Thyroid gland (tissue), 4 donors: ENCODE data around the gene LSM11. TPM values are rescaled to one million over a fixed set of nuclear protein-coding genes. Genes with fewer than 3 reads are reported as not detected.

Source experiments
- DNase-seq, 2 donors: peaks; one replicate each; pipeline ENCODE4 v3.0.0-alpha.2; 2019
- H3K27ac ChIP-seq, 3 donors: fragments of 200-600 bp; sonication (generic); 1 replicate in 2 of 3; 2 replicates in 1 of 3; pipeline ENCODE4 v1.5.1; 2016 to 2019; ENCODE audit warnings: mild to moderate bottlenecking in 1 of 3, moderate library complexity in 1 of 3
- H3K27me3 ChIP-seq: fragments of 200-600 bp; sonication (generic); one replicate; pipeline ENCODE4 v1.5.1; 2019
- H3K36me3 ChIP-seq, 2 donors: fragments of 200-600 bp; sonication (generic); one replicate each; pipeline ENCODE4 v1.5.1; 2016 to 2019
- H3K4me1 ChIP-seq, 2 donors: fragments of 200-600 bp; sonication (generic); one replicate each; pipeline ENCODE4 v1.5.1; 2017 to 2019
- H3K4me3 ChIP-seq, 3 donors: fragments of 200-600 bp; sonication (generic); replicated peaks in 1 of 3; 1 replicate in 2 of 3; 2 replicates in 1 of 3; pipeline ENCODE4 v1.5.1; 2016; ENCODE audit warnings: mild to moderate bottlenecking in 1 of 3
- H3K9me3 ChIP-seq: fragments of 200-600 bp; sonication (generic); one replicate; pipeline ENCODE4 v1.5.1; 2017
- POLR2A ChIP-seq, 2 donors: fragments of 450-650 bp; IDR thresholded peaks; one replicate each; pipeline ENCODE4 v1.6.1; 2017; ENCODE audit warnings: antibody characterized with exemption in 2 of 2, mild to moderate bottlenecking in 2 of 2, moderate library complexity in 1 of 2
- WGBS, 2 donors: methylation state at CpG; one replicate each; pipeline ENCODE4 v1.1.5; 2017; 5-methylcytosine and 5-hydroxymethylcytosine counted together
- intact Hi-C: fragments of 100-400 bp; cut with DNase I; formaldehyde crosslinking; loops from one replicate; pipeline ENCODE4 v1.15.1; 2023
- total RNA-seq, 4 donors: library from RNA; depleted of rRNA; stranded (reverse); fragments of >200 nt; gene quantifications; one replicate each; pipeline ENCODE4 v1.2.3, GENCODE V29; 2016
- TF ChIP-seq, protein P1 (sequence below), 6 experiments: fragments of 200-600 bp in 3 of 6; fragments of 450-650 bp in 3 of 6; sonication (generic) in 3 of 6; IDR thresholded peaks; one replicate each; pipeline ENCODE4 v1.5.1; 2016 to 2019; ENCODE audit warnings: antibody characterized with exemption in 6 of 6, mild to moderate bottlenecking in 2 of 6, inconsistent platforms in 1 of 6, moderate library complexity in 1 of 6

LSM11 gene
- total RNA-seq, 4 donors from 2014 or later, result 2.2 to 4.7 (median 3.8) TPM

DNA sequence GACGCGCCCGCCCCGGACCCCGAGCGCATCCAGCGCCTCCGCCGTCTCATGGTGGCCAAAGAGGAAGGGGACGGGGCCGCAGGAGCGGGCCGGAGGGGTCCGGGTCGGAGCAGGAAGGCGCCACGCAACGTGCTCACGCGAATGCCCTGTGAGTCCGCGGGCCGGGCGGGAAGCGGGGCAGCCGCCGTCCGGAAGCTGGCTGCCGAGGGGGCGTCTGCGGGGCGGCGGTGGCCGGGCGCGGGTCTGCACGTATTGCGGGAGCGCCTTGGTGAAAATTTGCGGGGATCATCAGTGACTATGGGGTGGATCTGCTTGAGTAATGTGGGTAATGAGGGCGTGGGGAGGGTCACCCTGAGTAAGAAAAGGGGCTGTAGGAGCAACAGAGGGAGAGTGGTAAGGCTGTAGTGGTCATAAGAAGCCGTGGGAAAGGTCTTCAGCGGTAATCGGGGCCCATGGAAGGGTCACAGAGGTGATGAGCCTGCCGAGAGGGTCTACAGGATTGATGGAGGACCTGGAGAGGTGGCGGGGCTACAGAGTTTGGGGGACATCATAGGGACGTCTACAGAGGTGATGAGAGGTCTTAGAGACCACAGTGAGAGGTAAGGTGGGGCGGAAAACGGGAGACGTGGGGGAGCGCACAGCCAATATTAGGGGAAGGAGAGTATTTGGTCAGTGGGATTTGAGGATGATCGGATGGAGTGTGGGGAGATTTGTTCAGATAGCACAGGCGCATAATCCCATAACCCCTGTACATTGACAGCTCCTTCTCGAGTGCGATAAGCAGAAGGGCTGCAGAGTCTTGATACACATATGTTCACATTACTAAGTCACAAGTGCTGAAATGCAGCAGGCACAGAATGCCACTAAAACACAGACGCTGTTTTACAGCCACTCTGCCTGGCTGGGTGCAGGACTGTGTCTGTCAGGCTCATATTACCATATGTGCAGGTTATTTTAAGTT is 819 bp downstream of the LSM11 start:
- no peak for DNase-seq

GRCh38 chr5:157745041-157745456 is 1.5 kb downstream of the LSM11 start:
- Histone ChIP-seq H3K27ac (no peak overlapping the region), H3K36me3 (no peaks in the 10 kb centered on the region), H3K4me3 (no peak overlapping the region), H3K27me3 (no peaks in the 10 kb centered on the region), H3K4me1 (peaks cover 10 to 15% of the 10 kb centered on the region in 2 donors), H3K9me3 (no peaks in the 10 kb centered on the region)
- TF ChIP-seq, protein P1, sequence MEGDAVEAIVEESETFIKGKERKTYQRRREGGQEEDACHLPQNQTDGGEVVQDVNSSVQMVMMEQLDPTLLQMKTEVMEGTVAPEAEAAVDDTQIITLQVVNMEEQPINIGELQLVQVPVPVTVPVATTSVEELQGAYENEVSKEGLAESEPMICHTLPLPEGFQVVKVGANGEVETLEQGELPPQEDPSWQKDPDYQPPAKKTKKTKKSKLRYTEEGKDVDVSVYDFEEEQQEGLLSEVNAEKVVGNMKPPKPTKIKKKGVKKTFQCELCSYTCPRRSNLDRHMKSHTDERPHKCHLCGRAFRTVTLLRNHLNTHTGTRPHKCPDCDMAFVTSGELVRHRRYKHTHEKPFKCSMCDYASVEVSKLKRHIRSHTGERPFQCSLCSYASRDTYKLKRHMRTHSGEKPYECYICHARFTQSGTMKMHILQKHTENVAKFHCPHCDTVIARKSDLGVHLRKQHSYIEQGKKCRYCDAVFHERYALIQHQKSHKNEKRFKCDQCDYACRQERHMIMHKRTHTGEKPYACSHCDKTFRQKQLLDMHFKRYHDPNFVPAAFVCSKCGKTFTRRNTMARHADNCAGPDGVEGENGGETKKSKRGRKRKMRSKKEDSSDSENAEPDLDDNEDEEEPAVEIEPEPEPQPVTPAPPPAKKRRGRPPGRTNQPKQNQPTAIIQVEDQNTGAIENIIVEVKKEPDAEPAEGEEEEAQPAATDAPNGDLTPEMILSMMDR (IDR thresholded peaks at IDR 0.05), result no peak
- TF ChIP-seq POLR2A (IDR thresholded peaks at IDR 0.05), result no peak
- intact Hi-C loops, result loop anchor here (10.0 kb wide), 2 partner anchors 270 to 420 kb away; no protein-coding TSS in a partner anchor
- WGBS, 2 donors, result 86 to 90% methylated on average over 4 of the region's 4 CpGs
- no peak for DNase-seq

More for the DNA sequence above, 819 bp downstream of the LSM11 start:
- Histone ChIP-seq H3K27me3 (no peaks in the 10 kb centered on the region), H3K9me3 (no peaks in the 10 kb centered on the region), H3K36me3 (no peaks in the 10 kb centered on the region), H3K27ac (no peak overlapping the region), H3K4me1 (peaks cover 10 to 15% of the 10 kb centered on the region in 2 donors), H3K4me3 (peak overlapping the region; percentile 19 to 73 (median 54))
- TF ChIP-seq, protein P1 (IDR thresholded peaks at IDR 0.05), result no peak
- intact Hi-C loops, result loop anchor here (10.0 kb wide), 2 partner anchors 270 to 420 kb away; no protein-coding TSS in a partner anchor
- 16 to 18% methylated on average over 25 to 26 of the region's 56 CpGs for WGBS, 2 donors

GRCh38 chr5:157747173-157747740 is 3.7 kb downstream of the LSM11 start:
- no peak for TF ChIP-seq POLR2A (IDR thresholded peaks at IDR 0.05)
- TF ChIP-seq, protein P1 (IDR thresholded peaks at IDR 0.05), result no peak
- Histone ChIP-seq H3K4me3 (no peak overlapping the region), H3K27ac (no peak overlapping the region), H3K9me3 (no peaks in the 10 kb centered on the region), H3K4me1 (peaks cover 10 to 15% of the 10 kb centered on the region in 2 donors), H3K27me3 (no peaks in the 10 kb centered on the region), H3K36me3 (no peaks in the 10 kb centered on the region)
- 92% methylated on average over 6 of the region's 6 CpGs for WGBS, 2 donors
- DNase-seq, result no peak
- intact Hi-C loops, result loop anchor here (10.0 kb wide), 2 partner anchors 272 to 422 kb away; no protein-coding TSS in a partner anchor

DNA sequence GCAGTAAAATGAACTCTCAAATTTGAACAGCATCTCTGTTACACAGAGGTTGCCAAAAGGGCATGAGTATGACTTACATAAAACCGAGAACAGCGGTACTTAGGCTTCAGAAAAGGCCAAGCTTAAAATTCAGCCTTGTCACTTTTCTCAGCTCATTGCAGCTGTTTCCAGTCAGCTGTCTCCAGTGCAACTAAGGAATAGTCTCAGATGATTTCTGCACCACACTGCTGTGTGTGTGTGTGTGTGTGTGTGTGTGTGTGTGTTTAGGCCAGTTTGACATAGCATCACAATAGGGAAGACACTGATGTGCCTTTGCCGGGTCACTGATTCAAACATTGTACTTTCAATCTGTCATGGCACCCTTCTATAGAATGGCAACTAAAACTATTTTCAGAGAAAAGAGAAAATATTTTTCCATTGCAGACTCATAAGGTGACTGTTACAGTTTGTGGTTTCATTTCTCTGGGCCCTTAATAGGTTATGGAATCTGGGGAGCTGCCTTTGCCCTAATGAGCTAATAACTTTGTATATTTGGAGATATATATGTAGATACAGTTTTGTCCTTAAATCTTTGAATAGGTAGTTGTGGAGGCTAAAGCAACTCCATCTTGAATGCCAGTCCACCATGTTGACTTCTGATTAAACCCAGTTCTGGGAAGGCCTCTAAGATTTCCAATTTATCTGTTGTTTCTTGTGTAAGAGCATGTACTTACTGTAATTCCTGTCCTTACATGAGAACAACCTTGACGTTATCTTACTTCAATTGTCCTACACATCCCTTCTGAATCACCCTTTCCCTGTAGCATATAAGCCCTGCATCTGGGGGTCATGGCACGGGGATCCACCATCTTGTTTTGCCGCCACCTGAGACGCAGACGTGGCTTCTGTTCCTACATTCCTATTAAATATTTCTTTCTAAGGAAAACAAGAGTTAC is 4.5 kb downstream of the LSM11 start:
- no peaks in the 10 kb centered on the region for H3K36me3 ChIP-seq
- DNase-seq, result no peak
- no peak for TF ChIP-seq POLR2A (IDR thresholded peaks at IDR 0.05)
- TF ChIP-seq, protein P1 (IDR thresholded peaks at IDR 0.05), result no peak
- 90 to 96% methylated on average over 8 of the region's 8 CpGs for WGBS, 2 donors
- peaks cover 10 to 14% of the 10 kb centered on the region in 2 donors for H3K4me1 ChIP-seq
- no peak overlapping the region for H3K27ac ChIP-seq
- H3K9me3 ChIP-seq, result no peaks in the 10 kb centered on the region
- H3K27me3 ChIP-seq, result no peaks in the 10 kb centered on the region
- intact Hi-C loops, result loop anchor here (10.0 kb wide), 2 partner anchors 273 to 423 kb away; no protein-coding TSS in a partner anchor
- H3K4me3 ChIP-seq, result no peak overlapping the region
